Osteoblast (primary cell): Measurements from ENCODE around the gene SH3RF2. TPM values are rescaled to one million over a fixed set of nuclear protein-coding genes. Genes with fewer than 3 reads are reported as not detected.

Experiments
- DNase-seq: peaks from one replicate; pipeline ENCODE4 v3.0.0; 2011; ENCODE audit warnings: low spot score, mixed read lengths; ENCODE audit not compliant: insufficient read length; ENCODE audit errors: missing footprints
- H2AFZ ChIP-seq: 2 replicates; pipeline ENCODE4 v1.6.0; 2011; ENCODE audit warnings: mild to moderate bottlenecking, low read length
- H3K27ac ChIP-seq: 2 replicates; pipeline ENCODE4 v1.5.1; 2011; ENCODE audit warnings: mild to moderate bottlenecking, low read depth, low read length, moderate library complexity
- H3K27me3 ChIP-seq: 2 replicates; pipeline ENCODE4 v1.6.0; 2012; ENCODE audit warnings: mild to moderate bottlenecking, control low read depth, inconsistent platforms, low read length, moderate library complexity; ENCODE audit not compliant: insufficient read depth
- H3K36me3 ChIP-seq: 2 replicates; pipeline ENCODE4 v1.5.1; 2011; ENCODE audit warnings: mild to moderate bottlenecking, low read length, control low read depth, moderate library complexity; ENCODE audit not compliant: insufficient read depth
- H3K4me1 ChIP-seq: 2 replicates; pipeline ENCODE4 v1.5.1; 2011; ENCODE audit warnings: mild to moderate bottlenecking, low read length, control low read depth, moderate library complexity; ENCODE audit not compliant: insufficient read depth
- H3K4me2 ChIP-seq: 2 replicates; pipeline ENCODE4 v1.6.0; 2011; ENCODE audit warnings: mild to moderate bottlenecking, low read length; ENCODE audit not compliant: insufficient read depth
- H3K4me3 ChIP-seq: fragments of 200-600 bp; sonication (generic); 3 replicates; pipeline ENCODE4 v1.5.1; 2012; ENCODE audit warnings: mild to moderate bottlenecking, low read length, inconsistent platforms; ENCODE audit not compliant: insufficient read depth
- H3K79me2 ChIP-seq: 2 replicates; pipeline ENCODE4 v1.6.0; 2012; ENCODE audit warnings: mild to moderate bottlenecking, low read length, control low read depth, inconsistent platforms; ENCODE audit not compliant: insufficient read depth
- H3K9me3 ChIP-seq: 2 replicates; pipeline ENCODE4 v1.5.1; 2011; ENCODE audit warnings: low read depth, low read length, control low read depth
- H4K20me1 ChIP-seq: 2 replicates; pipeline ENCODE4 v1.6.0; 2012; ENCODE audit warnings: mild to moderate bottlenecking, low read length, control low read depth; ENCODE audit not compliant: insufficient read depth
- total RNA-seq: library from RNA; depleted of rRNA; stranded (reverse); fragments of >200 nt; gene quantifications from 2 replicates; pipeline ENCODE4 v1.2.3, GENCODE V29; 2012
- TF ChIP-seq, protein P1 (sequence below): IDR thresholded peaks from 2 replicates; pipeline ENCODE4 v1.5.1; 2011; ENCODE audit warnings: mild to moderate bottlenecking, low read depth, low read length, moderate library complexity; ENCODE audit errors: extremely low read depth

The SH3RF2 gene
- total RNA-seq, 1 donor: 4.0 TPM

DNA sequence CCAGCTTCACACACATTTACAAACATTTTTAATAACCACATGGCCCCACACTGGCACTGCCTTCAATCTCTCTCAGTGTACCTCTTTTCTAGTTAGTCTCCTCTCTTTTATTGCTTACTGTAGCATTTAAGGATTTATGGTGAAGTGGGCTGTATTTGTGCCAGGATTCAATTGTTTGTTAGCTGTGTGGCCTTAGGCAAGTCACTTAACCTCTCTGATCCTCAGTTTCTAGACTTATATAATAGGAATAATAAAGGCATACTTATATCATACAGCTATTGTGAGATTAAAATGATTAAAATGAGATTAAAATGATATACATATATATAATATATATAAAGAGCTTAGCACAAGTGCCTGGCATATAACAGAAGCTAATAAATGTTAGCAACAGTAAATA, 6.4 kb downstream of the SH3RF2 start:
- Histone ChIP-seq H4K20me1 (no peaks in the 10 kb centered on the region), H3K4me2 (no peak overlapping the region), H3K27me3 (no peaks in the 10 kb centered on the region), H2AFZ (no peak overlapping the region), H3K9me3 (no peaks in the 10 kb centered on the region), H3K79me2 (no peaks in the 10 kb centered on the region), H3K4me1 (peaks cover 40% of the 10 kb centered on the region), H3K36me3 (no peaks in the 10 kb centered on the region), H3K4me3 (no peak overlapping the region), H3K27ac (no peak overlapping the region)
- DNase-seq: no peak
- TF ChIP-seq, protein P1, sequence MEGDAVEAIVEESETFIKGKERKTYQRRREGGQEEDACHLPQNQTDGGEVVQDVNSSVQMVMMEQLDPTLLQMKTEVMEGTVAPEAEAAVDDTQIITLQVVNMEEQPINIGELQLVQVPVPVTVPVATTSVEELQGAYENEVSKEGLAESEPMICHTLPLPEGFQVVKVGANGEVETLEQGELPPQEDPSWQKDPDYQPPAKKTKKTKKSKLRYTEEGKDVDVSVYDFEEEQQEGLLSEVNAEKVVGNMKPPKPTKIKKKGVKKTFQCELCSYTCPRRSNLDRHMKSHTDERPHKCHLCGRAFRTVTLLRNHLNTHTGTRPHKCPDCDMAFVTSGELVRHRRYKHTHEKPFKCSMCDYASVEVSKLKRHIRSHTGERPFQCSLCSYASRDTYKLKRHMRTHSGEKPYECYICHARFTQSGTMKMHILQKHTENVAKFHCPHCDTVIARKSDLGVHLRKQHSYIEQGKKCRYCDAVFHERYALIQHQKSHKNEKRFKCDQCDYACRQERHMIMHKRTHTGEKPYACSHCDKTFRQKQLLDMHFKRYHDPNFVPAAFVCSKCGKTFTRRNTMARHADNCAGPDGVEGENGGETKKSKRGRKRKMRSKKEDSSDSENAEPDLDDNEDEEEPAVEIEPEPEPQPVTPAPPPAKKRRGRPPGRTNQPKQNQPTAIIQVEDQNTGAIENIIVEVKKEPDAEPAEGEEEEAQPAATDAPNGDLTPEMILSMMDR: no peak

DNA sequence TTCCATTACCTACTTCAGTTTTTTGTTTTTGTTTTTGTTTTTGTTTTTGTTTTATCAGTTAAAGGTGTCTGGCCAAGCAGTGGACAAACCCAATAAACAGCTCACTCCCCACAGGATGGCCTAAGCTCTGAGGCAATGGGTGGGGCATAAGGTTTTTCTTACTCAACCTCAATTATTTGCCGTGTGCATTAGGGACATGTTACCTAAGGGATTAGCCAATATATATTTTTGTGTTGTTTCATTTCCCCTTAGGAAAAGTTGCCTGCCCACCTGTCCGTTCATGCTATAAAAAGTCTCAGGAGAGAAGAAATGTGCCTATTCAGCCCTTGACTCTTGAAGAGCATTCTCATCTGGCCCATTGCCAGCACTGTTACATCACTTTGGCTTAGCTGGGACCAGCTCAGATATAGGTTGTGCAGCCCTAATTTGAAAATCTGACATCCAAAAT, 7.3 kb downstream of the SH3RF2 start:
- Histone ChIP-seq H3K4me2 (no peak overlapping the region), H2AFZ (no peak overlapping the region), H3K27ac (no peak overlapping the region), H3K4me3 (no peak overlapping the region), H3K79me2 (no peaks in the 10 kb centered on the region), H3K27me3 (no peaks in the 10 kb centered on the region), H3K36me3 (no peaks in the 10 kb centered on the region), H3K9me3 (no peaks in the 10 kb centered on the region), H4K20me1 (no peaks in the 10 kb centered on the region), H3K4me1 (peaks cover 32% of the 10 kb centered on the region)
- no peak for DNase-seq
- TF ChIP-seq, protein P1: no peak

GRCh38 chr5:145944328-145944727, 8.0 kb downstream of the SH3RF2 start:
- no peak overlapping the region for H2AFZ ChIP-seq
- no peak overlapping the region for H3K4me2 ChIP-seq
- H3K4me1 ChIP-seq: peaks cover 28% of the 10 kb centered on the region
- no peaks in the 10 kb centered on the region for H3K27me3 ChIP-seq
- H4K20me1 ChIP-seq: no peaks in the 10 kb centered on the region
- H3K36me3 ChIP-seq: no peaks in the 10 kb centered on the region
- TF ChIP-seq, protein P1: no peak
- H3K9me3 ChIP-seq: no peaks in the 10 kb centered on the region
- DNase-seq: no peak
- H3K27ac ChIP-seq: no peak overlapping the region
- H3K79me2 ChIP-seq: no peaks in the 10 kb centered on the region
- H3K4me3 ChIP-seq: no peak overlapping the region

DNA sequence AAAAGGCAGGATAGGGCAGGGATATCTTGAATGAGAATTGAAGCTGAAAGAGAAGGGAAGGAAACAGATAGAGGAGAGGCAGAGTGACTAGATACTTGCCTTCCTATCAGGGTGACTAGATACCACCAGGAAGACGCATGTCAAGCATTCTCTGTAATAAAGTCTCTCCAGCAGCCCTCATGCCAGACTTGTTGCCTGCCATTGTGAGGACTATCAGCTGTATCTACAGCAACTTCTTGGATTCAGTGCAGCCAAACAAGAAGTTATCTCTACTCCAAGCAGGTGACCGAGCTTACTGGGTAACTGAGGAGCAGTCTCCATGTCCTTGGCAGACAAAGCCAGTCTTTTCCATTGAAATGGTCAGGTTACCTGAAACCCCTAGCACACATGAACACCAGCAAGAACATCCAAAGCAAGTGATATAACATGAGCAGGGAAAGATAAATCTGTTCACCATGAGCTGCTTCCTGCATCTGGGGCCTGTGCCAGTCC, 9.3 kb downstream of the SH3RF2 start:
- H3K4me2 ChIP-seq: peak overlapping the region; percentile 47
- peak overlapping the region; percentile 52 for H3K27ac ChIP-seq
- peak overlapping the region; percentile 42 for H2AFZ ChIP-seq
- no peaks in the 10 kb centered on the region for H3K9me3 ChIP-seq
- H3K27me3 ChIP-seq: no peaks in the 10 kb centered on the region
- no peak for DNase-seq
- no peaks in the 10 kb centered on the region for H3K79me2 ChIP-seq
- no peaks in the 10 kb centered on the region for H3K36me3 ChIP-seq
- TF ChIP-seq, protein P1: no peak
- no peaks in the 10 kb centered on the region for H4K20me1 ChIP-seq
- peak overlapping the region; percentile 15 for H3K4me3 ChIP-seq
- peaks cover 28% of the 10 kb centered on the region for H3K4me1 ChIP-seq
